Osteocyte (in vitro differentiated cells): ENCODE measurements around the gene NEB. TPM values are rescaled to one million over a fixed set of nuclear protein-coding genes. Genes with fewer than 3 reads are reported as not detected.
"Not testable (repeated sequence)": the region's sequence is repeated elsewhere in the genome, so short reads cannot be mapped to it uniquely, and the experiment has no call there.

Experiments
- DNase-seq: peaks from one replicate; pipeline ENCODE4 v3.0.0; 2021; ENCODE audit warnings: mixed read lengths; ENCODE audit not compliant: unreplicated experiment; ENCODE audit errors: extremely low spot score
- H3K27ac Mint-ChIP-seq: one replicate; pipeline ENCODE4 v1.8.0; 2021; ENCODE audit warnings: mild to moderate bottlenecking, mixed read lengths; ENCODE audit not compliant: unreplicated experiment
- H3K27me3 Mint-ChIP-seq: one replicate; pipeline ENCODE4 v1.8.0; 2021; ENCODE audit warnings: mixed read lengths; ENCODE audit not compliant: unreplicated experiment
- H3K36me3 Mint-ChIP-seq: one replicate; pipeline ENCODE4 v1.8.0; 2021; ENCODE audit warnings: mixed read lengths; ENCODE audit not compliant: unreplicated experiment
- H3K4me1 Mint-ChIP-seq: one replicate; pipeline ENCODE4 v1.8.0; 2021; ENCODE audit warnings: mixed read lengths; ENCODE audit not compliant: unreplicated experiment
- H3K4me3 Mint-ChIP-seq: one replicate; pipeline ENCODE4 v1.8.0; 2021; ENCODE audit warnings: mild to moderate bottlenecking, moderate library complexity, mixed read lengths; ENCODE audit not compliant: unreplicated experiment
- H3K9me3 Mint-ChIP-seq: one replicate; pipeline ENCODE4 v1.8.0; 2021; ENCODE audit warnings: mixed read lengths; ENCODE audit not compliant: unreplicated experiment
- CTCF ChIP-seq: fragments of 200-600 bp; sonication (generic); IDR thresholded peaks from 2 replicates; pipeline ENCODE4 v1.5.0; 2021; ENCODE audit warnings: antibody characterized with exemption, mild to moderate bottlenecking, moderate library complexity
- total RNA-seq: library from RNA; stranded (reverse); gene quantifications from 2 replicates; pipeline ENCODE4 v1.2.1, GENCODE V29; 2021

The NEB gene
- total RNA-seq, 1 donor from 2014 or later, result 0.40 TPM

DNA sequence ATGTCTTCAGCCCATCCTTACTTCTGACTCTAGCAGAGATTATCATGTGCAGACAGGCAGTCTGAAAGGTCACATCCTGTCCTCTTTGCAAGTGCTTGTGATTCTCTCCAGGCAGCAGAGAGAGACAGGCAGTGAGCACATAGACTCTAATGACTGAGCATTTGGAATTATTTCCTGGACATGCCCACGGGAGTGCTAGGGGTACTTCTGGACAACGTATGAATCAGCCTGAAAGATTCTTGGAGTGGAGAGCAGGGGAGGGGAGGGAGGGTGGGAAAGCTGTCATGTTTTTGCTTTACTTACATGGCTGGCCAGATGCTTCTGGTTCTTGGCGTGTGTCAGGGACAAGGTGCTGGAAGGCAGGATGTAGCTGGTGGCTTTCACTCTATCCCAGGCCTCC is 174.0 kb downstream of the NEB start:
- H3K27me3 Mint-ChIP-seq, result peaks cover 20% of the 10 kb centered on the region
- no peak overlapping the region for H3K27ac Mint-ChIP-seq

GRCh38 chr2:151559431-151559830 is 174.8 kb downstream of the NEB start:
- H3K4me3 Mint-ChIP-seq, DNase-seq, H3K36me3 Mint-ChIP-seq, H3K27ac Mint-ChIP-seq, H3K9me3 Mint-ChIP-seq, H3K4me1 Mint-ChIP-seq: not testable (repeated sequence)
- H3K27me3 Mint-ChIP-seq, result peaks cover 17% of the 10 kb centered on the region

More for the DNA sequence above, 174.0 kb downstream of the NEB start:
- H3K4me3 Mint-ChIP-seq, result no peak overlapping the region
- no peak for DNase-seq
- H3K4me1 Mint-ChIP-seq, result peaks cover 6% of the 10 kb centered on the region
- TF ChIP-seq CTCF, result no peak
- no peaks in the 10 kb centered on the region for H3K36me3 Mint-ChIP-seq
- H3K9me3 Mint-ChIP-seq, result no peaks in the 10 kb centered on the region

DNA sequence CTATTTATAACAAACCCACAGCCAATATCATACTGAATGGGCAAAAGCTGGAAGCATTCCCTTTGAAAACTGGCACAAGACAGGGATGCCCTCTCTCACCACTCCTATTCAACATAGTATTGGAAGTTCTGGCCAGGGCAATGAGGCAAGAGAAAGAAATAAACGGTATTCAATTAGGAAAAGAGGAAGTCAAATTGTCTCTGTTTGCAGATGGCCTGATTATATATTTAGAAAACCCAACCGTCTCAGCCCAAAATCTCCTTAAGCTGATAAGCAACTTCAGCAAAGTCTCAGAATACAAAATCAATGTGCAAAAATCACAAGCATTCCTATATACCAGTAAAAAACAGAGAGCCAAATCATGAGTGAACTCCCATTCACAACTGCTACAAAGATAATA is 176.4 kb downstream of the NEB start:
- H3K4me3 Mint-ChIP-seq, H3K27ac Mint-ChIP-seq, H3K36me3 Mint-ChIP-seq, H3K9me3 Mint-ChIP-seq, DNase-seq, H3K4me1 Mint-ChIP-seq: not testable (repeated sequence)
- peaks cover 17% of the 10 kb centered on the region for H3K27me3 Mint-ChIP-seq

DNA sequence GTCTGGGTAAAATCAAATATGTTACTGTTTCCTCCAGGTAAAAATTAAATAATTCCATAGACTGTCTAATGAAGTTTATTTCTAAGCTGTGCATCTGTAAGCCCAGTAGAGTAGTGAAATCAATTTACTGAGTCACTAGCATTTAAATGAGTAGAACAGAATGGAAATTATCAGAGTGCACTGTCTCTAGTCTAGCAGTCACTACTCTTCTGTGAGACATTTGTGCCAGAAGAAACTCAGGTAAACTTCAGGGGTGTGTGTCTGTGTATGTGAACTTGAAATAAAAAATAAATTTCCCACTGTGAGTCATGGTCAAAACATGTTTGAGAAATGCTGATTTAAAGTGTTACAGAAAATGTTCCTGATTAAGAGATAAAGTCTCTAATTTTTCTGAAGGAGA is 178.2 kb downstream of the NEB start:
- Mint-ChIP-seq H3K9me3 (no peaks in the 10 kb centered on the region), H3K27me3 (peaks cover 17% of the 10 kb centered on the region), H3K27ac (no peak overlapping the region), H3K36me3 (no peaks in the 10 kb centered on the region), H3K4me3 (no peak overlapping the region), H3K4me1 (peaks cover 8% of the 10 kb centered on the region)
- TF ChIP-seq CTCF, result no peak
- DNase-seq, result no peak

DNA sequence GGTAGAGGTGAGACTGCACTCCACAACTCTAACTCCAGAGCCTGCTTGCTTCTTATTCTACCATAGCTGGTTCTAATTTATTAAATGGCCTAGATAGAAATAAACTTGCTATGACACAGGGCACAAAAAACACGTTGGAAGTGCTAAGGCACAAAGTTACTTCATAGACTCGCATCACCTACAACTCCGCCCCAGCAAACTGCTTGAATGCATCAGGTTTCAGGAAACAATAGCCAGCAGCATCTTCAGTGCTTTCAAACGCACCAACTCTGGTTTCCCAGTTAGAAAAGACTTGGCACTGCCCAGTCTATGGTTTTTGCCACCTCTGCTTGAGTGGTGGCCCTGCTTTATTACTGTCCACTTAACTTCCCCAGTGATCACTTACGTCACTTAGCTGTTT is 182.0 kb downstream of the NEB start:
- peaks cover 5% of the 10 kb centered on the region for H3K4me1 Mint-ChIP-seq
- no peak overlapping the region for H3K4me3 Mint-ChIP-seq
- no peak for DNase-seq
- H3K27me3 Mint-ChIP-seq, result peaks cover 14% of the 10 kb centered on the region
- no peak overlapping the region for H3K27ac Mint-ChIP-seq
- TF ChIP-seq CTCF, result no peak
- H3K9me3 Mint-ChIP-seq, result no peaks in the 10 kb centered on the region
- no peaks in the 10 kb centered on the region for H3K36me3 Mint-ChIP-seq

GRCh38 chr2:151551556-151551955 is 182.7 kb downstream of the NEB start:
- no peak for DNase-seq
- Mint-ChIP-seq H3K27ac (no peak overlapping the region), H3K27me3 (peaks cover 7% of the 10 kb centered on the region), H3K4me3 (no peak overlapping the region), H3K36me3 (no peaks in the 10 kb centered on the region), H3K4me1 (peaks cover 5% of the 10 kb centered on the region), H3K9me3 (no peaks in the 10 kb centered on the region)
- TF ChIP-seq CTCF, result no peak
